A549 (cell line): ENCODE data around the gene TRIM59. TPM values are rescaled to one million over a fixed set of nuclear protein-coding genes. Genes with fewer than 3 reads are reported as not detected.

ENCODE experiments used
- ATAC-seq, 2 experiments: fragments of 200-7000 bp in 1 of 2; fragments of >200 bp in 1 of 2; cut with Nextera tagmentation in 1 of 2; cut with Tn5 transposase in 1 of 2; 3 replicates each; pipeline versions ENCODE4 v1.8.0 to v1.9.1; 2018 to 2020; ENCODE audit warnings: mild to moderate bottlenecking in 1 of 2, moderate library complexity in 1 of 2
- CTCF ChIA-PET: fragments of 300-600 bp; sonication (Branson Sonifier 250); formaldehyde crosslinking; extraction: SDS; loops from one replicate; lab custom pipeline; 2021; ENCODE audit warnings: antibody characterized with exemption, inconsistent platforms; lab: Yijun Ruan, JAX
- POLR2A ChIA-PET: fragments of 350-600 bp; formaldehyde crosslinking; extraction: SDS; loops from one replicate; lab custom pipeline; 2021; ENCODE audit warnings: antibody characterized with exemption, inconsistent platforms; lab: Yijun Ruan, JAX
- DNase-seq, 2 experiments: peaks; one replicate each; pipeline versions ENCODE4 v3.0.0 to v3.0.0-alpha.2; 2011 to 2016; ENCODE audit warnings: low read depth in 1 of 2, low spot score in 1 of 2
- FAIRE-seq: peaks from 2 replicates; lab custom pipeline; 2011; peaks lifted over from hg19 to GRCh38; lab: Jason Lieb, UNC
- H3K27ac ChIP-seq, 2 experiments: fragments of >200 bp; sonication (Bioruptor Twin); formaldehyde crosslinking; 3 replicates each; pipeline ENCODE4 v1.5.1; 2016 to 2017
- H3K4me1 ChIP-seq: fragments of >200 bp; sonication (Bioruptor Twin); formaldehyde crosslinking; 3 replicates; pipeline ENCODE4 v1.6.1; 2016
- H3K4me2 ChIP-seq: fragments of >200 bp; sonication (Bioruptor Twin); formaldehyde crosslinking; 3 replicates; pipeline ENCODE4 v1.6.1; 2016
- H3K4me3 ChIP-seq: fragments of >200 bp; sonication (Bioruptor Twin); formaldehyde crosslinking; 3 replicates; pipeline ENCODE4 v1.5.1; 2016
- H3K9me3 ChIP-seq: fragments of >200 bp; sonication (Bioruptor Twin); formaldehyde crosslinking; 3 replicates; pipeline ENCODE4 v1.6.1; 2016
- BHLHE40 ChIP-seq: IDR thresholded peaks from 2 replicates; pipeline ENCODE4 v1.6.1; 2012; ENCODE audit warnings: low read depth, low read length, inconsistent platforms
- CBX2 ChIP-seq: fragments of 200-600 bp; sonication (generic); IDR thresholded peaks from 2 replicates; pipeline ENCODE4 v1.6.1; 2016; ENCODE audit warnings: low read depth, mild to moderate bottlenecking, borderline replicate concordance
- CEBPB ChIP-seq, 2 experiments: fragments of >200 bp in 1 of 2; sonication (Bioruptor Twin) in 1 of 2; formaldehyde crosslinking in 1 of 2; IDR thresholded peaks; 2 replicates each; pipeline ENCODE4 v1.6.1; 2012 to 2016
- CHD2 ChIP-seq: fragments of 150-350 bp; IDR thresholded peaks from 2 replicates; pipeline ENCODE4 v1.6.1; 2014; ENCODE audit warnings: low read length; ENCODE audit not compliant: partially characterized antibody
- FOSB ChIP-seq: fragments of 250-450 bp; sonication (Bioruptor Pico); IDR thresholded peaks from 2 replicates; pipeline ENCODE4 v1.5.0; 2020; ENCODE audit warnings: mild to moderate bottlenecking, moderate library complexity
- HOXA7 ChIP-seq: fragments of 250-450 bp; sonication (Bioruptor Pico); IDR thresholded peaks from 2 replicates; pipeline ENCODE4 v1.5.0; 2020; ENCODE audit warnings: mild to moderate bottlenecking, moderate library complexity
- HOXB13 ChIP-seq: fragments of 250-450 bp; sonication (Bioruptor Pico); IDR thresholded peaks from 2 replicates; pipeline ENCODE4 v1.5.0; 2020; ENCODE audit warnings: low read depth, mild to moderate bottlenecking, moderate library complexity
- JUN ChIP-seq, 2 experiments: fragments of >200 bp; sonication (Bioruptor Twin); formaldehyde crosslinking; IDR thresholded peaks; 2 replicates in 1 of 2; 3 replicates in 1 of 2; pipeline ENCODE4 v1.6.1; 2016 to 2017
- MAFK ChIP-seq: fragments of 450-650 bp; IDR thresholded peaks from 2 replicates; pipeline ENCODE4 v1.6.1; 2014; ENCODE audit not compliant: partially characterized antibody
- MAX ChIP-seq: IDR thresholded peaks from 2 replicates; pipeline ENCODE4 v1.6.1; 2012
- MYC ChIP-seq: IDR thresholded peaks from 2 replicates; pipeline ENCODE4 v1.6.1; 2012; ENCODE audit warnings: mild to moderate bottlenecking, inconsistent platforms, low read length, improper control_type of control experiment, borderline replicate concordance
- NFE2L2 ChIP-seq: fragments of 150-350 bp; conservative IDR thresholded peaks from 2 replicates; pipeline ENCODE4 v1.6.1; 2014; ENCODE audit warnings: low read length
- PBX3 ChIP-seq: IDR thresholded peaks from 2 replicates; pipeline ENCODE4 v1.6.1; 2012
- POLR2AphosphoS2 ChIP-seq: conservative IDR thresholded peaks from 2 replicates; pipeline ENCODE4 v1.6.1; 2012; ENCODE audit warnings: low read length, improper control_type of control experiment, inconsistent platforms
- RARB ChIP-seq: fragments of 250-450 bp; sonication (Bioruptor Pico); IDR thresholded peaks from 2 replicates; pipeline ENCODE4 v1.8.0; 2021; ENCODE audit warnings: mild to moderate bottlenecking, moderate library complexity
- REST ChIP-seq: fragments of 200-600 bp; sonication (generic); IDR thresholded peaks from 2 replicates; pipeline ENCODE4 v1.6.1; 2016; ENCODE audit warnings: antibody characterized with exemption, mild to moderate bottlenecking, moderate library complexity
- RFX5 ChIP-seq: fragments of 450-650 bp; IDR thresholded peaks from 2 replicates; pipeline ENCODE4 v1.7.1; 2014; ENCODE audit warnings: antibody characterized with exemption, mild to moderate bottlenecking, moderate library complexity
- TFCP2L1 ChIP-seq: fragments of 250-450 bp; sonication (Bioruptor Pico); IDR thresholded peaks from 2 replicates; pipeline ENCODE4 v1.5.0; 2021; ENCODE audit warnings: mild to moderate bottlenecking
- ZC3H11A ChIP-seq: fragments of 450-650 bp; IDR thresholded peaks from 2 replicates; pipeline ENCODE4 v1.6.1; 2014; ENCODE audit warnings: antibody characterized with exemption, mild to moderate bottlenecking
- ZFP36 ChIP-seq: fragments of 450-650 bp; IDR thresholded peaks from 2 replicates; pipeline ENCODE4 v1.6.1; 2014; ENCODE audit warnings: borderline replicate concordance; ENCODE audit not compliant: partially characterized antibody
- ZNF302 ChIP-seq: fragments of 250-450 bp; sonication (Bioruptor Pico); IDR thresholded peaks from 2 replicates; pipeline ENCODE4 v1.9.0; 2021; ENCODE audit warnings: inconsistent platforms, mild to moderate bottlenecking, moderate library complexity
- ZSCAN20 ChIP-seq: fragments of 250-450 bp; sonication (Bioruptor Pico); IDR thresholded peaks from 2 replicates; pipeline ENCODE4 v1.8.0; 2022; ENCODE audit warnings: mild to moderate bottlenecking, moderate library complexity
- WGBS: methylation state at CpG from one replicate; pipeline ENCODE4 v1.1.6; 2017; ENCODE audit errors: missing lambda C conversion rate; 5-methylcytosine and 5-hydroxymethylcytosine counted together
- polyA plus RNA-seq, 4 experiments: library from polyadenylated mRNA; depleted of rRNA in 3 of 4; stranded (reverse); fragments of >200 nt; fragmentation: RNase III in 1 of 4; extraction: RNeasy Plus Mini Kit Qiagen cat#74134 plus additional on column Dnase treatment in 1 of 4; gene quantifications; 2 replicates in 3 of 4; 3 replicates in 1 of 4; pipeline ENCODE4 v1.2.3, GENCODE V29; 2011 to 2017

The TRIM59 gene
- polyA plus RNA-seq, 2 of the 4 experiments (the other 2 are of a cell fraction), result 10.9 to 12.1 TPM

- no peak for FAIRE-seq
- no peak for DNase-seq
- H3K4me3 ChIP-seq, result no peak overlapping the region
- WGBS, result 76% methylated on average over 4 of the region's 4 CpGs
- ChIA-PET CTCF (interaction anchor here (0.9 to 1.2 kb wide), 4 partner anchors 9 to 38 kb away, joined by 3 to 5 read pairs (median 3); no protein-coding TSS in a partner anchor), POLR2A (no interaction called here)
- no peak for TF ChIP-seq RARB
- TF ChIP-seq REST, result no peak
- TF ChIP-seq ZSCAN20 (CRISPR knock-in tag), result no peak
- TF ChIP-seq MAX, result no peak
- TF ChIP-seq HOXA7 (CRISPR knock-in tag), result no peak
- no peak for TF ChIP-seq PBX3
- TF ChIP-seq CHD2, result no peak
- no peak for TF ChIP-seq HOXB13 (CRISPR knock-in tag)
- no peak for TF ChIP-seq FOSB
- H3K27ac ChIP-seq, result no peak overlapping the region
- H3K4me2 ChIP-seq, result no peak overlapping the region
- ATAC-seq, result no peak
- H3K9me3 ChIP-seq, result no peaks in the 10 kb centered on the region
- H3K4me1 ChIP-seq, result peaks cover 17% of the 10 kb centered on the region; the same call in 2 of the 3 replicates
Observed at GRCh38 chr3:160451602-160452001, 2.0 kb upstream of the TRIM59 start.

GRCh38 chr3:160450846-160451245 is 1.3 kb upstream of the TRIM59 start:
- Histone ChIP-seq H3K4me3 (no peak overlapping the region), H3K4me1 (peaks cover 22% of the 10 kb centered on the region; the same call in 2 of the 3 replicates), H3K9me3 (no peaks in the 10 kb centered on the region), H3K27ac (peak overlapping the region in 1 of 2 experiments; percentile 92; a peak in 1 of 6 replicates), H3K4me2 (no peak overlapping the region)
- CTCF ChIA-PET, result interaction anchor here (0.7 to 1.1 kb wide), 5 partner anchors 10 to 418 kb away, joined by 3 to 5 read pairs (median 3); no protein-coding TSS in a partner anchor
- TF ChIP-seq MYC, result no peak
- TF ChIP-seq ZNF302, result no peak
- TF ChIP-seq POLR2AphosphoS2, result no peak
- no peak for TF ChIP-seq MAFK
- TF ChIP-seq CBX2, result no peak
- no peak for TF ChIP-seq BHLHE40
- no peak for TF ChIP-seq RFX5
- no peak for TF ChIP-seq NFE2L2
- TF ChIP-seq JUN (IDR thresholded peaks at IDR 0.05), result no peak
- TF ChIP-seq FOSB, result no peak
- no peak for TF ChIP-seq HOXB13 (CRISPR knock-in tag)
- no peak for TF ChIP-seq TFCP2L1 (CRISPR knock-in tag)
- no peak for TF ChIP-seq ZFP36
- no peak for TF ChIP-seq ZC3H11A
- TF ChIP-seq CEBPB (IDR thresholded peaks at IDR 0.05), result no peak
- ATAC-seq (no peak), FAIRE-seq (no peak), DNase-seq (no peak)
- POLR2A ChIA-PET, result no interaction called here
- 59% methylated on average over 3 of the region's 3 CpGs for WGBS
